ENCODE results near the gene ZFTA.

ZFTA gene

GRCh38 chr11:63764679-63765647 is 3.6 kb downstream of the ZFTA start:
- no peak overlapping the region for H3K27ac ChIP-seq (ENCODE audit: low read depth, low read length, severe bottlenecking)

GRCh38 chr11:63764340-63764678 is 4.3 kb downstream of the ZFTA start:
- Histone ChIP-seq H3K36me3 (ENCODE audit: control insufficient read depth, insufficient read depth, low read length) (peaks cover 51% of the 10 kb centered on the region), H3K4me1 (ENCODE audit: control insufficient read depth, insufficient read depth, low read length, poor library complexity, severe bottlenecking) (peaks cover 50% of the 10 kb centered on the region), H3K9me3 (ENCODE audit: control insufficient read depth, low read length) (no peaks in the 10 kb centered on the region), H3K4me3 (ENCODE audit: extremely low read depth, insufficient read depth, low read length, poor library complexity, severe bottlenecking) (peak overlapping the region; percentile 40), H3K27ac (ENCODE audit: low read depth, low read length, severe bottlenecking) (no peak overlapping the region)
- WGBS, 2 experiments (ENCODE audit: insufficient coverage in 2 of 2) = 0 to 6% methylated on average over 2 to 16 of the region's 23 CpGs

More at GRCh38 chr11:63764679-63765647, 3.6 kb downstream of the ZFTA start:
- Histone ChIP-seq H3K9me3 (ENCODE audit: control insufficient read depth, low read length) (no peaks in the 10 kb centered on the region), H3K4me3 (ENCODE audit: extremely low read depth, insufficient read depth, low read length, poor library complexity, severe bottlenecking) (no peak overlapping the region), H3K36me3 (ENCODE audit: control insufficient read depth, insufficient read depth, low read length) (peaks cover 48% of the 10 kb centered on the region), H3K4me1 (ENCODE audit: control insufficient read depth, insufficient read depth, low read length, poor library complexity, severe bottlenecking) (peaks cover 50% of the 10 kb centered on the region)
- 64 to 72% methylated on average over 12 to 19 of the region's 30 CpGs for whole genome bisulfite sequencing, 2 experiments (ENCODE audit: insufficient coverage in 2 of 2)

- peaks cover 50% of the 10 kb centered on the region for H3K4me1 ChIP-seq (ENCODE audit: control insufficient read depth, insufficient read depth, low read length, poor library complexity, severe bottlenecking)
- no peaks in the 10 kb centered on the region for H3K9me3 ChIP-seq (ENCODE audit: control insufficient read depth, low read length)
- peaks cover 57% of the 10 kb centered on the region for H3K36me3 ChIP-seq (ENCODE audit: control insufficient read depth, insufficient read depth, low read length)
- WGBS, 2 experiments (ENCODE audit: insufficient coverage in 2 of 2) = 4 to 10% methylated on average over 42 to 62 of the region's 82 CpGs
- peak overlapping the region; percentile 40 for H3K4me3 ChIP-seq (ENCODE audit: extremely low read depth, insufficient read depth, low read length, poor library complexity, severe bottlenecking)
- H3K27ac ChIP-seq (ENCODE audit: low read depth, low read length, severe bottlenecking) = peak overlapping the region; percentile 41
These were observed 4.9 kb downstream of the ZFTA start for GRCh38 chr11:63763496-63764339.

GRCh38 chr11:63762654-63763495 is 5.7 kb downstream of the ZFTA start:
- Histone ChIP-seq H3K9me3 (ENCODE audit: control insufficient read depth, low read length) (no peaks in the 10 kb centered on the region), H3K4me1 (ENCODE audit: control insufficient read depth, insufficient read depth, low read length, poor library complexity, severe bottlenecking) (peaks cover 50% of the 10 kb centered on the region), H3K27ac (ENCODE audit: low read depth, low read length, severe bottlenecking) (peak overlapping the region; percentile 41), H3K4me3 (ENCODE audit: extremely low read depth, insufficient read depth, low read length, poor library complexity, severe bottlenecking) (peak overlapping the region; percentile 40), H3K36me3 (ENCODE audit: control insufficient read depth, insufficient read depth, low read length) (peaks cover 64% of the 10 kb centered on the region)
- WGBS, 2 experiments (ENCODE audit: insufficient coverage in 2 of 2) = 3 to 4% methylated on average over 71 to 86 of the region's 96 CpGs

- H3K4me1 ChIP-seq (ENCODE audit: control insufficient read depth, insufficient read depth, low read length, poor library complexity, severe bottlenecking) = peaks cover 50% of the 10 kb centered on the region
- peak overlapping the region; percentile 40 for H3K4me3 ChIP-seq (ENCODE audit: extremely low read depth, insufficient read depth, low read length, poor library complexity, severe bottlenecking)
- H3K36me3 ChIP-seq (ENCODE audit: control insufficient read depth, insufficient read depth, low read length) = peaks cover 71% of the 10 kb centered on the region
- H3K9me3 ChIP-seq (ENCODE audit: control insufficient read depth, low read length) = no peaks in the 10 kb centered on the region
- 4 to 5% methylated on average over 25 to 33 of the region's 34 CpGs for WGBS, 2 experiments (ENCODE audit: insufficient coverage in 2 of 2)
- H3K27ac ChIP-seq (ENCODE audit: low read depth, low read length, severe bottlenecking) = peak overlapping the region; percentile 0
These were observed 6.5 kb downstream of the ZFTA start for GRCh38 chr11:63761931-63762653.

- peaks cover 67% of the 10 kb centered on the region for H3K36me3 ChIP-seq (ENCODE audit: control insufficient read depth, insufficient read depth, low read length)
- no peaks in the 10 kb centered on the region for H3K9me3 ChIP-seq (ENCODE audit: control insufficient read depth, low read length)
- peaks cover 43% of the 10 kb centered on the region for H3K4me1 ChIP-seq (ENCODE audit: control insufficient read depth, insufficient read depth, low read length, poor library complexity, severe bottlenecking)
- WGBS, 2 experiments (ENCODE audit: insufficient coverage in 2 of 2) = 23 to 25% methylated on average over 9 to 10 of the region's 10 CpGs
- H3K27ac ChIP-seq (ENCODE audit: low read depth, low read length, severe bottlenecking) = no peak overlapping the region
- no peak overlapping the region for H3K4me3 ChIP-seq (ENCODE audit: extremely low read depth, insufficient read depth, low read length, poor library complexity, severe bottlenecking)
These were observed 7.4 kb downstream of the ZFTA start for GRCh38 chr11:63761188-63761587.

- Histone ChIP-seq H3K9me3 (ENCODE audit: control insufficient read depth, low read length) (no peaks in the 10 kb centered on the region), H3K4me3 (ENCODE audit: extremely low read depth, insufficient read depth, low read length, poor library complexity, severe bottlenecking) (no peak overlapping the region), H3K4me1 (ENCODE audit: control insufficient read depth, insufficient read depth, low read length, poor library complexity, severe bottlenecking) (peaks cover 37% of the 10 kb centered on the region), H3K27ac (ENCODE audit: low read depth, low read length, severe bottlenecking) (no peak overlapping the region), H3K36me3 (ENCODE audit: control insufficient read depth, insufficient read depth, low read length) (peaks cover 66% of the 10 kb centered on the region)
- WGBS, 2 experiments (ENCODE audit: insufficient coverage in 2 of 2) = 57 to 71% methylated on average over 5 of the region's 5 CpGs
These were observed 8.0 kb downstream of the ZFTA start for GRCh38 chr11:63760487-63761079.

GRCh38 chr11:63756919-63757761 is 11.4 kb downstream of the ZFTA start:
- H3K27ac ChIP-seq (ENCODE audit: low read depth, low read length, severe bottlenecking) = no peak overlapping the region
- 94 to 96% methylated on average over 3 of the region's 5 CpGs for WGBS, 2 experiments (ENCODE audit: insufficient coverage in 2 of 2)
- no peaks in the 10 kb centered on the region for H3K9me3 ChIP-seq (ENCODE audit: control insufficient read depth, low read length)
- H3K4me1 ChIP-seq (ENCODE audit: control insufficient read depth, insufficient read depth, low read length, poor library complexity, severe bottlenecking) = peaks cover 11% of the 10 kb centered on the region
- H3K36me3 ChIP-seq (ENCODE audit: control insufficient read depth, insufficient read depth, low read length) = peaks cover 66% of the 10 kb centered on the region
- H3K4me3 ChIP-seq (ENCODE audit: extremely low read depth, insufficient read depth, low read length, poor library complexity, severe bottlenecking) = no peak overlapping the region

- Histone ChIP-seq H3K27ac (ENCODE audit: low read depth, low read length, severe bottlenecking) (no peak overlapping the region), H3K4me1 (ENCODE audit: control insufficient read depth, insufficient read depth, low read length, poor library complexity, severe bottlenecking) (no peaks in the 10 kb centered on the region), H3K36me3 (ENCODE audit: control insufficient read depth, insufficient read depth, low read length) (peaks cover 39% of the 10 kb centered on the region), H3K4me3 (ENCODE audit: extremely low read depth, insufficient read depth, low read length, poor library complexity, severe bottlenecking) (no peak overlapping the region), H3K9me3 (ENCODE audit: control insufficient read depth, low read length) (no peaks in the 10 kb centered on the region)
- 96% methylated on average over 3 of the region's 4 CpGs; no CpG with 5 or more reads in 1 of the 2 experiments for WGBS, 2 experiments (ENCODE audit: insufficient coverage in 2 of 2)
These were observed 19.0 kb downstream of the ZFTA start for GRCh38 chr11:63749624-63750023.
